WTC11 (cell line): ENCODE results near the gene DIRAS2.

Source experiments
- AFF4 ChIP-seq: sonication (generic); formaldehyde crosslinking; IDR thresholded peaks from 2 replicates; pipeline ENCODE4 v1.8.1; 2023; ENCODE audit warnings: mild to moderate bottlenecking, missing genetic modification reagents, borderline replicate concordance
- FOXJ3 ChIP-seq: sonication (generic); formaldehyde crosslinking; IDR thresholded peaks from 2 replicates; pipeline ENCODE4 v1.9.0; 2021; ENCODE audit warnings: missing genetic modification reagents, mild to moderate bottlenecking, borderline replicate concordance
- FOXK1 ChIP-seq: sonication (generic); formaldehyde crosslinking; IDR thresholded peaks from 2 replicates; pipeline ENCODE4 v1.8.0; 2022; ENCODE audit warnings: mild to moderate bottlenecking, moderate library complexity, missing genetic modification reagents
- PRRX2 ChIP-seq: fragments of 250-450 bp; sonication (Bioruptor Pico); IDR thresholded peaks from 2 replicates; pipeline ENCODE4 v1.8.0; 2021; ENCODE audit warnings: mild to moderate bottlenecking
- SOX15 ChIP-seq: fragments of 250-450 bp; sonication (Bioruptor Pico); IDR thresholded peaks from 2 replicates; pipeline ENCODE4 v1.9.0; 2021; ENCODE audit warnings: mild to moderate bottlenecking
- ZSCAN18 ChIP-seq: fragments of 250-450 bp; sonication (Bioruptor Pico); IDR thresholded peaks from 2 replicates; pipeline ENCODE4 v2.1.2; 2022; ENCODE audit warnings: mild to moderate bottlenecking, moderate library complexity
- TF ChIP-seq, protein P1 (sequence below): fragments of 200-600 bp; IDR thresholded peaks from 2 replicates; pipeline ENCODE4 v1.8.0; 2022; ENCODE audit warnings: antibody characterized with exemption
- TF ChIP-seq, protein P2 (sequence below): sonication (generic); formaldehyde crosslinking; IDR thresholded peaks from 2 replicates; pipeline ENCODE4 v1.8.0; 2023; ENCODE audit warnings: mild to moderate bottlenecking, missing genetic modification reagents
- TF ChIP-seq, protein P3 (sequence below): sonication (generic); formaldehyde crosslinking; conservative IDR thresholded peaks from 2 replicates; pipeline ENCODE4 v1.8.1; 2022; ENCODE audit warnings: mild to moderate bottlenecking, missing genetic modification reagents
- TF ChIP-seq, protein P4 (sequence below): sonication (generic); formaldehyde crosslinking; IDR thresholded peaks from 2 replicates; pipeline ENCODE4 v1.8.1; 2022; ENCODE audit warnings: low read depth, missing genetic modification reagents, borderline replicate concordance

DNA sequence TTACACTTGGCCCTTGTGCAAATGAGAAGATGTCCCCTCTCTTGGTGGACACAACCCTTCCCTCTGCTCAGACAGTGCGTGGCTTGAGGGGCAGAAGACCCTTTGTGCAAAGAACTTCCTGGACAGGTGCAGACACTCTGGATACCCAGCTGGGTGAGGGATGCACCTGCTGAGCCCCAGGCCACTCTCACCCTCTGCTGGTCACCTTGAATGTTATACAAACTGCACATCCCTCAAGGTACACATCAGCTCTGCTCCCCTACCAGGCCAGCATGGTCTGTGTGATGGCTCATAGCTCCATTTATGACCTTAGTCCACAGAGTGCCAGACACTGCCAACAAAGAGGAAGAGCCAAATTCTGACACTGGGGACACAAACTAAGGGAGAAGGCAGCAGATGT is 3.1 kb upstream of the DIRAS2 start:
- TF ChIP-seq, protein P1, sequence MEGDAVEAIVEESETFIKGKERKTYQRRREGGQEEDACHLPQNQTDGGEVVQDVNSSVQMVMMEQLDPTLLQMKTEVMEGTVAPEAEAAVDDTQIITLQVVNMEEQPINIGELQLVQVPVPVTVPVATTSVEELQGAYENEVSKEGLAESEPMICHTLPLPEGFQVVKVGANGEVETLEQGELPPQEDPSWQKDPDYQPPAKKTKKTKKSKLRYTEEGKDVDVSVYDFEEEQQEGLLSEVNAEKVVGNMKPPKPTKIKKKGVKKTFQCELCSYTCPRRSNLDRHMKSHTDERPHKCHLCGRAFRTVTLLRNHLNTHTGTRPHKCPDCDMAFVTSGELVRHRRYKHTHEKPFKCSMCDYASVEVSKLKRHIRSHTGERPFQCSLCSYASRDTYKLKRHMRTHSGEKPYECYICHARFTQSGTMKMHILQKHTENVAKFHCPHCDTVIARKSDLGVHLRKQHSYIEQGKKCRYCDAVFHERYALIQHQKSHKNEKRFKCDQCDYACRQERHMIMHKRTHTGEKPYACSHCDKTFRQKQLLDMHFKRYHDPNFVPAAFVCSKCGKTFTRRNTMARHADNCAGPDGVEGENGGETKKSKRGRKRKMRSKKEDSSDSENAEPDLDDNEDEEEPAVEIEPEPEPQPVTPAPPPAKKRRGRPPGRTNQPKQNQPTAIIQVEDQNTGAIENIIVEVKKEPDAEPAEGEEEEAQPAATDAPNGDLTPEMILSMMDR = no peak
- TF ChIP-seq AFF4 (CRISPR knock-in tag) = no peak
- TF ChIP-seq ZSCAN18 (CRISPR knock-in tag) = no peak
- TF ChIP-seq, protein P2, sequence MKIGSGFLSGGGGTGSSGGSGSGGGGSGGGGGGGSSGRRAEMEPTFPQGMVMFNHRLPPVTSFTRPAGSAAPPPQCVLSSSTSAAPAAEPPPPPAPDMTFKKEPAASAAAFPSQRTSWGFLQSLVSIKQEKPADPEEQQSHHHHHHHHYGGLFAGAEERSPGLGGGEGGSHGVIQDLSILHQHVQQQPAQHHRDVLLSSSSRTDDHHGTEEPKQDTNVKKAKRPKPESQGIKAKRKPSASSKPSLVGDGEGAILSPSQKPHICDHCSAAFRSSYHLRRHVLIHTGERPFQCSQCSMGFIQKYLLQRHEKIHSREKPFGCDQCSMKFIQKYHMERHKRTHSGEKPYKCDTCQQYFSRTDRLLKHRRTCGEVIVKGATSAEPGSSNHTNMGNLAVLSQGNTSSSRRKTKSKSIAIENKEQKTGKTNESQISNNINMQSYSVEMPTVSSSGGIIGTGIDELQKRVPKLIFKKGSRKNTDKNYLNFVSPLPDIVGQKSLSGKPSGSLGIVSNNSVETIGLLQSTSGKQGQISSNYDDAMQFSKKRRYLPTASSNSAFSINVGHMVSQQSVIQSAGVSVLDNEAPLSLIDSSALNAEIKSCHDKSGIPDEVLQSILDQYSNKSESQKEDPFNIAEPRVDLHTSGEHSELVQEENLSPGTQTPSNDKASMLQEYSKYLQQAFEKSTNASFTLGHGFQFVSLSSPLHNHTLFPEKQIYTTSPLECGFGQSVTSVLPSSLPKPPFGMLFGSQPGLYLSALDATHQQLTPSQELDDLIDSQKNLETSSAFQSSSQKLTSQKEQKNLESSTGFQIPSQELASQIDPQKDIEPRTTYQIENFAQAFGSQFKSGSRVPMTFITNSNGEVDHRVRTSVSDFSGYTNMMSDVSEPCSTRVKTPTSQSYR (CRISPR knock-in tag) = no peak
- no peak for TF ChIP-seq FOXK1 (CRISPR knock-in tag)
- TF ChIP-seq, protein P3, sequence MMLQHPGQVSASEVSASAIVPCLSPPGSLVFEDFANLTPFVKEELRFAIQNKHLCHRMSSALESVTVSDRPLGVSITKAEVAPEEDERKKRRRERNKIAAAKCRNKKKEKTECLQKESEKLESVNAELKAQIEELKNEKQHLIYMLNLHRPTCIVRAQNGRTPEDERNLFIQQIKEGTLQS = no peak
- TF ChIP-seq, protein P4, sequence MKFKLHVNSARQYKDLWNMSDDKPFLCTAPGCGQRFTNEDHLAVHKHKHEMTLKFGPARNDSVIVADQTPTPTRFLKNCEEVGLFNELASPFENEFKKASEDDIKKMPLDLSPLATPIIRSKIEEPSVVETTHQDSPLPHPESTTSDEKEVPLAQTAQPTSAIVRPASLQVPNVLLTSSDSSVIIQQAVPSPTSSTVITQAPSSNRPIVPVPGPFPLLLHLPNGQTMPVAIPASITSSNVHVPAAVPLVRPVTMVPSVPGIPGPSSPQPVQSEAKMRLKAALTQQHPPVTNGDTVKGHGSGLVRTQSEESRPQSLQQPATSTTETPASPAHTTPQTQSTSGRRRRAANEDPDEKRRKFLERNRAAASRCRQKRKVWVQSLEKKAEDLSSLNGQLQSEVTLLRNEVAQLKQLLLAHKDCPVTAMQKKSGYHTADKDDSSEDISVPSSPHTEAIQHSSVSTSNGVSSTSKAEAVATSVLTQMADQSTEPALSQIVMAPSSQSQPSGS (CRISPR knock-in tag) = no peak
- TF ChIP-seq PRRX2 (CRISPR knock-in tag) = no peak
- no peak for TF ChIP-seq SOX15 (CRISPR knock-in tag)
- no peak for TF ChIP-seq FOXJ3 (CRISPR knock-in tag)
